ENCODE measurements around the gene KPNA3. TPM values are rescaled to one million over a fixed set of nuclear protein-coding genes. Genes with fewer than 3 reads are reported as not detected.
"Not testable (repeated sequence)": the region's sequence is repeated elsewhere in the genome, so short reads cannot be mapped to it uniquely, and the experiment has no call there.

Gene KPNA3
- total and polyA plus RNA-seq, 4 donors: 16.2 to 41.6 (median 24.1) TPM

DNA sequence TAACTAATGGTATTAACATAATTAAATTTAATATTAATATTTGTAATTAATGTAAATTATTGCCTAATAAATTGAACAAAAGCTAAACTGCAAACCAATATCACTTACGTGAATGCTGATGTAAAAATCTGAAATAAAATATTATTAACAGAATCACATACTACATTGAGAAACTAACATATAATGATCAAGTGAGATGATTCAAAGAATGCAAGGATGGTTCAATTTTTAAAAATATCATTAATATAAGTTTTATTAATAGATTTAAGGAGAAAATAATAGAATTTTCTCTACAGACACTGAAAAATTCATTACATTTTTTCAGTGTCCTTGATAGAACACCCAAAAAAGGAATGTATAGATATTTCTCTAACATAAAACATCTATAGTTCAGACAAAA is 77.7 kb downstream of the KPNA3 start:
- no peak overlapping the region for H3K27ac ChIP-seq (ENCODE audit: low read depth in 1 of 2, low read length in 1 of 2)
- TF ChIP-seq, protein P1, sequence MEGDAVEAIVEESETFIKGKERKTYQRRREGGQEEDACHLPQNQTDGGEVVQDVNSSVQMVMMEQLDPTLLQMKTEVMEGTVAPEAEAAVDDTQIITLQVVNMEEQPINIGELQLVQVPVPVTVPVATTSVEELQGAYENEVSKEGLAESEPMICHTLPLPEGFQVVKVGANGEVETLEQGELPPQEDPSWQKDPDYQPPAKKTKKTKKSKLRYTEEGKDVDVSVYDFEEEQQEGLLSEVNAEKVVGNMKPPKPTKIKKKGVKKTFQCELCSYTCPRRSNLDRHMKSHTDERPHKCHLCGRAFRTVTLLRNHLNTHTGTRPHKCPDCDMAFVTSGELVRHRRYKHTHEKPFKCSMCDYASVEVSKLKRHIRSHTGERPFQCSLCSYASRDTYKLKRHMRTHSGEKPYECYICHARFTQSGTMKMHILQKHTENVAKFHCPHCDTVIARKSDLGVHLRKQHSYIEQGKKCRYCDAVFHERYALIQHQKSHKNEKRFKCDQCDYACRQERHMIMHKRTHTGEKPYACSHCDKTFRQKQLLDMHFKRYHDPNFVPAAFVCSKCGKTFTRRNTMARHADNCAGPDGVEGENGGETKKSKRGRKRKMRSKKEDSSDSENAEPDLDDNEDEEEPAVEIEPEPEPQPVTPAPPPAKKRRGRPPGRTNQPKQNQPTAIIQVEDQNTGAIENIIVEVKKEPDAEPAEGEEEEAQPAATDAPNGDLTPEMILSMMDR (IDR thresholded peaks at IDR 0.05; ENCODE audit: control extremely low read depth, extremely low read depth): no peak
- ATAC-seq (ENCODE audit: insufficient read depth, low FRiP score) (no peak), DNase-seq (no peak)
- H3K9ac ChIP-seq (ENCODE audit: insufficient read depth in 1 of 2, low read length in 2 of 2): no peak overlapping the region
- 100% methylated on average over 1 of the region's 1 CpG for WGBS, 2 donors
- H3K27me3 ChIP-seq (ENCODE audit: control insufficient read depth in 3 of 3, insufficient read depth in 3 of 3, low read length in 2 of 3): no peaks in the 10 kb centered on the region
- no peak overlapping the region for H3K4me3 ChIP-seq
- H3K36me3 ChIP-seq (ENCODE audit: control insufficient read depth in 4 of 4, insufficient read depth in 4 of 4, low read length in 4 of 4): peaks cover 1 to 14% (median 11%) of the 10 kb centered on the region in 4 donors
- no peaks in the 10 kb centered on the region for H3K4me1 ChIP-seq (ENCODE audit: control insufficient read depth in 5 of 5, insufficient read depth in 5 of 5, low read length in 5 of 5)
- peaks cover 0 to 4% (median 3%) of the 10 kb centered on the region in 4 donors for H3K9me3 ChIP-seq (ENCODE audit: control insufficient read depth in 4 of 4, insufficient read depth in 3 of 4, low read length in 3 of 4)

GRCh38 chr13:49711218-49711863 is 81.1 kb downstream of the KPNA3 start:
- TF ChIP-seq, protein P1 (IDR thresholded peaks at IDR 0.05; ENCODE audit: control extremely low read depth, extremely low read depth): no peak
- Histone ChIP-seq H3K27ac (ENCODE audit: low read depth in 1 of 2, low read length in 1 of 2) (no peak overlapping the region), H3K9ac (ENCODE audit: insufficient read depth in 1 of 2, low read length in 2 of 2) (no peak overlapping the region), H3K27me3 (ENCODE audit: control insufficient read depth in 3 of 3, insufficient read depth in 3 of 3, low read length in 2 of 3) (no peaks in the 10 kb centered on the region), H3K9me3 (ENCODE audit: control insufficient read depth in 4 of 4, insufficient read depth in 3 of 4, low read length in 3 of 4) (peaks cover 0 to 4% (median 3%) of the 10 kb centered on the region in 4 donors), H3K4me3 (no peak overlapping the region), H3K36me3 (ENCODE audit: control insufficient read depth in 4 of 4, insufficient read depth in 4 of 4, low read length in 4 of 4) (peaks cover 5 to 16% (median 12%) of the 10 kb centered on the region in 4 donors), H3K4me1 (ENCODE audit: control insufficient read depth in 5 of 5, insufficient read depth in 5 of 5, low read length in 5 of 5) (no peaks in the 10 kb centered on the region)
- DNase-seq (no peak), ATAC-seq (ENCODE audit: insufficient read depth, low FRiP score) (no peak)
- WGBS, 2 donors: 86 to 90% methylated on average over 2 of the region's 2 CpGs

DNA sequence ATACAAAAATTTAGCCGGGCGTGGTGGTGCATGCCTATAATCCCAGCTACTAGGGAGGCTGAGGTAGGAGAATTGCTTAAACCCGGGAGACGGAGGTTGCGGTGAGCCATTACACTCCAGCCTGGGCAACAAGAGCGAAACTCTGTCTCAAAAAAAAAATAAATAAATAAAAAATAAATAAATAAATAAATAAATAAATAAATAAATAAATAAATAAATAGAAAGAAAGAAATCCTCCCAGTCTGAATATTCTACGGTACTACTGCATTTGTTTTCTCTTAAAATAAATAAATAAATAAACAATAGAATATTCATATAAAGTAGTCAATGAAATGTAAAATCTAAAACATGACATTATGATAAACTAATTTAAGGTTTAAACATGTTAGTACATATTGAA is 88.2 kb downstream of the KPNA3 start:
- not testable (repeated sequence) for H3K9me3 ChIP-seq (ENCODE audit: control insufficient read depth in 4 of 4, insufficient read depth in 3 of 4, low read length in 3 of 4); H3K9ac ChIP-seq (ENCODE audit: insufficient read depth in 1 of 2, low read length in 2 of 2); DNase-seq; H3K4me3 ChIP-seq; H3K27ac ChIP-seq (ENCODE audit: low read depth in 1 of 2, low read length in 1 of 2); H3K27me3 ChIP-seq (ENCODE audit: control insufficient read depth in 3 of 3, insufficient read depth in 3 of 3, low read length in 2 of 3); H3K4me1 ChIP-seq (ENCODE audit: control insufficient read depth in 5 of 5, insufficient read depth in 5 of 5, low read length in 5 of 5); ATAC-seq (ENCODE audit: insufficient read depth, low FRiP score)
- peaks cover 0 to 32% (median 19%) of the 10 kb centered on the region in 4 donors for H3K36me3 ChIP-seq (ENCODE audit: control insufficient read depth in 4 of 4, insufficient read depth in 4 of 4, low read length in 4 of 4)
- WGBS, 2 donors: 98 to 99% methylated on average over 7 of the region's 7 CpGs

DNA sequence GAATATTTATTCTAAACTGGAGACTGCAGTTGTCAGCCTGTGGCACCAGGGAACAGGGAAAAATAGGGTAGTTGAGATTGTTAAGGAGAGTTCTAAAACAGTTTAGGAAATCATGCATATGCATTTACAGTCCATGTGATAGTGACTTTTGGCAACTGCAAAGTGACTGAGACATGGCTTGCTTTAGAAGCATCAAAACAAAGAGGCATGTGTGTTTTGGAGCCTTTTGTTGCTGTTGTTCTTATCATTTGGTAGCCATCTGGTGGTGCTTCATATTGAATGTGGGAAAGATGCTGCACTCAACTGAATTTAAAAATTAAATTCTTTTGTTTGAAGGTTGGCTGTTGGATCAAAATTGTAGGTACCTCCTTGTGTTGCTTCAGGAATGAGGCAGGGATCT is 91.0 kb downstream of the KPNA3 start:
- Histone ChIP-seq H3K9ac (ENCODE audit: insufficient read depth in 1 of 2, low read length in 2 of 2) (no peak overlapping the region), H3K4me1 (ENCODE audit: control insufficient read depth in 5 of 5, insufficient read depth in 5 of 5, low read length in 5 of 5) (no peaks in the 10 kb centered on the region), H3K27me3 (ENCODE audit: control insufficient read depth in 3 of 3, insufficient read depth in 3 of 3, low read length in 2 of 3) (no peaks in the 10 kb centered on the region), H3K9me3 (ENCODE audit: control insufficient read depth in 4 of 4, insufficient read depth in 3 of 4, low read length in 3 of 4) (no peaks in the 10 kb centered on the region), H3K27ac (ENCODE audit: low read depth in 1 of 2, low read length in 1 of 2) (no peak overlapping the region), H3K36me3 (ENCODE audit: control insufficient read depth in 4 of 4, insufficient read depth in 4 of 4, low read length in 4 of 4) (peaks cover 0 to 27% (median 17%) of the 10 kb centered on the region in 4 donors), H3K4me3 (no peak overlapping the region)
- no peak for ATAC-seq (ENCODE audit: insufficient read depth, low FRiP score)
- no peak for DNase-seq
- TF ChIP-seq, protein P1 (IDR thresholded peaks at IDR 0.05; ENCODE audit: control extremely low read depth, extremely low read depth): no peak

All from lung (tissue), 12 donors.